Middle frontal gyrus (tissue), 1 donor: ENCODE data around the gene OR10G6.
"Not testable (repeated sequence)": the region's sequence is repeated elsewhere in the genome, so short reads cannot be mapped to it uniquely, and the experiment has no call there.

Experiments used
- DNase-seq: peaks from one replicate; pipeline ENCODE4 v3.0.0-alpha.2; 2015; ENCODE audit warnings: low spot score; ENCODE audit errors: extremely low spot score

Gene OR10G6, protein sequence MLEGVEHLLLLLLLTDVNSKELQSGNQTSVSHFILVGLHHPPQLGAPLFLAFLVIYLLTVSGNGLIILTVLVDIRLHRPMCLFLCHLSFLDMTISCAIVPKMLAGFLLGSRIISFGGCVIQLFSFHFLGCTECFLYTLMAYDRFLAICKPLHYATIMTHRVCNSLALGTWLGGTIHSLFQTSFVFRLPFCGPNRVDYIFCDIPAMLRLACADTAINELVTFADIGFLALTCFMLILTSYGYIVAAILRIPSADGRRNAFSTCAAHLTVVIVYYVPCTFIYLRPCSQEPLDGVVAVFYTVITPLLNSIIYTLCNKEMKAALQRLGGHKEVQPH

DNA sequence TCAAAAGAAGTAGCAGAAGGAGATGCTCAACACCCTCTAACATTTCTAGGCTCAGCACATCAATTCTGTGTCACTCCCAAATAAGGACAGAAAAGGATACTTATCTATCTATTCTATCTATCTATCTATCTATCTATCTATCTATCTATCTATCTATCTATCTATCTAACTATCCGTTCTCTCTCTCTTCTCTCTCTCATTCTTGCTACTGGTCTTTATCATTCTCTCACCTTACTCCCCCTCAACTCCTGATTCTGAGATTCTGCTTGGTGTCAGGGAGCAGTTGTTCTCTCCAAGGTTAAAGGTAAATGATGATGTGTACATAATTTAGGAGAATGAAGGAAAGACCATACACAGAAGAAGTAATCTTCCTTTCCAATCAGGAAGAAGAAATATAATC, at the start of gene OR10G6:
OR10G6 (minus strand) TSS at position 43 of the 400 bp plus-strand sequence; CDS start at position 43, 0 bp downstream.
- no peak for DNase-seq

DNA sequence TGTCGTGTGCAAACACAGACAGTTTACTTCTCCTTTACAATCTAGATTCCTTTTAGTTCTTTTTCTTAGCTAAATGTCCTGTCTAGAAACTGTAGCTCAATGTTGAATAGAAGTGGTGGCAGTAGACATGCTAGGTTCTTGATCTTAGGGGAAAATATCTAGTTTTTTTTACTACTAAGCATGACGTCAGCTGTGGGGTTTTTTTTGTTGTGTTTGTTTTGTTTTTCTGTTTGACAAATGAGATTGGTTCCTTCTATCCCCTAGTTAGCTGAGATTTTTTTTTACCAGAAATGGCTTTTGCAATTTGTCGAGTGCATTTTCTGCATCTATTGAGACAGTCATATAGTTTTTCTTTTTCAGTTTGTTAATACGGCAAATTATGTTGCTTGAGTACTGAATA, 48.5 kb upstream of the OR10G6 start:
- no peak for DNase-seq

DNA sequence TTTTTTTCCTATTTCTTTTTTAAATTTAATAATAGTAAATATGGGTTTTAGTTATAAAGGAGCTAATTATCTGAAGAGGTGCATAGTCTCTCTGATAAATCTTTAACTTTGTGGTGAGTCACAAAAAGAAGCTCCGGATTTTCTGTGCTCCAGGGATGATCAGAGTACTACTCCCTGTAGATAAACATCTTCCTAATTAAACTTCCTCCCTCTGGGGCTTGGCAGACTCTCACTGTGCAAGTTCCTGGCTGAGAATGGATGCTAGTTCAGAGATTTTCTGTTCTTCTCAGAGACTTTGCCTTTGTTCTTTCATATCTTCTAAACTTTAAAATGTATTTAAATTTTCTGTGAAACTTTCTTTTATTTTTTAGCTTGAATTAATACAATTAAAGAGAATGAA, 46.3 kb upstream of the OR10G6 start, which contains the start of gene OR10G7:
OR10G7 (minus strand) TSS at position 72 of the 400 bp plus-strand sequence. CDS start 2,324 bp downstream, outside the sequence.
- no peak for DNase-seq

DNA sequence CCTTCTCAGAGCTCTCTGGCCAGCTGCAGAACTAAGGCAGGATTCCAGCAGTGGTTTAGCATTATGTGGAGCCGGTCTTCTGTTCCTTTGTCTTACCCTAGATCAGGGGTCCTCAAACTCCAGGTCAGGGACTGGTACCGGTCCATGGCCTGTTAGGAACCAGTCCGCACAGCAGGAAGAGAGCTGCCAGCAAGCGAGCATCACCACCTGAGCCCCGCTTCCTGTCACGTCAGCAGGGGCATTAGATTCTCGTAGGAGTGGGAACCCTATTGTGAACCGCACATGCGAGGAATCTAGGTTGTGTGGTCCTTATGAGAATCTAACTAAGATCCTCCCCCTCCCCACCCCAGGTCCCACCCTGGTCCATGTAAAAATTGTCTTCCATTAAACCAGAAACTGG, 44.6 kb upstream of the OR10G6 start:
- no peak for DNase-seq

DNA sequence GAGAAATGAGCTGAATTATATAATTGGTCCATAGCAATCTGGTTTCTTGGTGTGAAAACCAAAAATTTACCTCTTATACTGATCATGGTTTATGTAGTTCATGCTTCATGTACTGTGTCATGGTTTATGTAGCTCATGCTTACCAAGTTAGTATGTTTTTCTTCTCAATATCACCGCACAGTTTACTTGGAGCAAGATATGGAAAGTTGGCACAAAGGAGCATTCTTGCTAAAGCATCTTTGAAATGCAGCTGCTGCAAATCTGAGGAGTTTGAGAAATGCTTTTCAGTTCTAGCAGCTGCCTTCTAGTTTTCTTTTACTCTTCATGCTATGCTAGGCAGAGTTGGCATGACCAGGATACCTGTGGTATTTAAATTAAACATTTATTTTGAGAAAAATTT, 41.7 kb upstream of the OR10G6 start:
- DNase-seq, result no peak

DNA sequence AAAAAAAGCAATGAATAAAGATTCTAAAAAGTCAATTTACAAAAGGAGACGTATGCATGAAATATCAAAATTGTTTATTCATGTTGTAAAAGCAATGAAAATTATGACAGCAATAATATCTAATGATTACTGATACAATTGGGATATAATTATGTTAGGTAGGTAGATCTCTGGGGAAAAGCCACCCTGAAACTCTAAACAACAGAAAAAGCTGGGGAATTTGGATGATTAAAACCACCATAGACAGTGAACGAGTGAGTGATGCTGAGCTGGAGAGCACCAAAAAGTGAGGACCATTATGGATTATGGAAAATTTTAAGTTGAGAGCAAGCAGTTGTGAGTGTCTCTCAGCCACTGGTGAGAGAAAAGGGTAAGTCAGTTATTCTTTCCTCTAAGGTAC, 31.5 kb upstream of the OR10G6 start, which contains the start of gene OR10G8:
OR10G8 (plus strand) TSS at position 301 of the 400 bp plus-strand sequence. CDS start 2,825 bp downstream, outside the sequence.
- no peak for DNase-seq

DNA sequence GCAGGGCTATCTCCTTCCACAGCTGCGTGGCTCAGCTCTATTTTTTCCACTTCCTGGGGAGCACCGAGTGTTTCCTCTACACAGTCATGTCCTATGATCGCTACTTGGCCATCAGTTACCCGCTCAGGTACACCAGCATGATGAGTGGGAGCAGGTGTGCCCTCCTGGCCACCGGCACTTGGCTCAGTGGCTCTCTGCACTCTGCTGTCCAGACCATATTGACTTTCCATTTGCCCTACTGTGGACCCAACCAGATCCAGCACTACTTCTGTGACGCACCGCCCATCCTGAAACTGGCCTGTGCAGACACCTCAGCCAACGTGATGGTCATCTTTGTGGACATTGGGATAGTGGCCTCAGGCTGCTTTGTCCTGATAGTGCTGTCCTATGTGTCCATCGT, 20.9 kb upstream of the OR10G6 start:
- DNase-seq, result not testable (repeated sequence)

DNA sequence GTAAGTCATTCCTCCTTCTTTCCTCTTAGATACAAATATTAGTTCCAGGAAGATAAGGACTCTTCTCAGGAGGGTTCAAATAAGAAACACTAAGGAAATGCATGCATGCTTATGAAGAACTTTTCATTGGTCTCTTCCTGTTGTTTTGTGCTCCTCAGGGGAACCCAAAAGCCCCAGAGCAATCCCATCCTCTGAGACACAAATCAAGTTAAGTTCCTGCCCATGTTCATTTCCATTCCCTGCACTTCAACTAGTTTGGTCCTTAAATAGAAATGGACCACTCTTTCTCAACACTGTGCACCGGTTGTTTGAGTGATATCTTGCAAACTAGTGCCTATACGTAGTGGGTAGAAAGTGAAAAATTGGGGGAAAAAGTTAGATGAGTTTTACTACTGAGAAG, 17.7 kb upstream of the OR10G6 start, which contains the start of gene OR10G4:
OR10G4 (plus strand) TSS at position 301 of the 400 bp plus-strand sequence. CDS start 2,578 bp downstream, outside the sequence.
- no peak for DNase-seq

DNA sequence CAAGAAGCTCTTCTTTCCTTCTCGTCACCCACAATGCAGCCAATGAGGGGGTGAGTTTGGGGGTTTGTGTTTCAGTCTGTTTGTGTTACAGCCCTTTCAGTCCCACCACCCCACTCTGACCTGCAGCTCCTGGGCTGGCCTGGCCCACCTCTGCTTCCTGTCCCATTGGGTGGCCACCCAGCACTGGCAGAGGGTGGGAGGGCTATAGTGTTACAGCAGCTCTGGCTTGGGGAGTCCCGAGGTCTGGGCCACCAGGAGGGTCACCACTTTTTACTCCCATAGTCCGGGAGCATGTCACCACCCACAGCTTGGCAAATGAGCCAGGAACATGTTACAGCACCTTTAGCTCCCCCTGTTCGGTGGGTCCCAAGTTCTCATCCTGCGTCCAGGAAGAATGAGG, 15.7 kb downstream of the OR10G6 start:
- no peak for DNase-seq

DNA sequence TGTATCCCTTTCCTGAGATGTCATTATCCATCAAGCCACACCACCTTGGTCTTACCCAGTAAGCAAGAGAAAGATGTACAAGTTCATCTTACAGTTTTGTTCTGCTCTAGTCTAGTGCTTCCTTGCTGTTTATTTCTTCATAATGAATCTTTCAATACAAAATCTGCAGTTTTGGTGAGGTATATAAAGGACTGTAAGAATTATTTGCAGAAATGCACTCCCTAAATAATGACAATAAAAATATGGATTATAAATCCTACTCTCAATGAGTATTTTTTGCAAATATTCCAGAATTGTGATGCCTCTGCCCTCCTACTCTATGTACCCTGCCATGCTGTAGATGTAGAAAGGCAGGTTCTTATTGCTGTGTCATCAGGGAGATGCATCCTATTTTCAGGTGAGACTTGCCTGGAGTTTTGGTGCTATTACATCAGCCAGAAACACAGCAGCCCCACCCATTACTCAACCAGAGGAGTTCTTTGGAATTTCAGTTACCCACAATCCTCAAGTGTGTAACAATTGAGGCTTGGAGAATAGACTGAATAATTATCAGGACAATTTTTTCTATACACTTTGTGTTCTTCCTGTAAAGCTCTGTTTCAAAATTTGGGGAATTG, 17.1 kb downstream of the OR10G6 start, which contains the start of gene OR10S1:
OR10S1 (minus strand) TSS at position 51 of the 617 bp plus-strand sequence. CDS start 117 bp downstream, outside the sequence.
- DNase-seq, result no peak

DNA sequence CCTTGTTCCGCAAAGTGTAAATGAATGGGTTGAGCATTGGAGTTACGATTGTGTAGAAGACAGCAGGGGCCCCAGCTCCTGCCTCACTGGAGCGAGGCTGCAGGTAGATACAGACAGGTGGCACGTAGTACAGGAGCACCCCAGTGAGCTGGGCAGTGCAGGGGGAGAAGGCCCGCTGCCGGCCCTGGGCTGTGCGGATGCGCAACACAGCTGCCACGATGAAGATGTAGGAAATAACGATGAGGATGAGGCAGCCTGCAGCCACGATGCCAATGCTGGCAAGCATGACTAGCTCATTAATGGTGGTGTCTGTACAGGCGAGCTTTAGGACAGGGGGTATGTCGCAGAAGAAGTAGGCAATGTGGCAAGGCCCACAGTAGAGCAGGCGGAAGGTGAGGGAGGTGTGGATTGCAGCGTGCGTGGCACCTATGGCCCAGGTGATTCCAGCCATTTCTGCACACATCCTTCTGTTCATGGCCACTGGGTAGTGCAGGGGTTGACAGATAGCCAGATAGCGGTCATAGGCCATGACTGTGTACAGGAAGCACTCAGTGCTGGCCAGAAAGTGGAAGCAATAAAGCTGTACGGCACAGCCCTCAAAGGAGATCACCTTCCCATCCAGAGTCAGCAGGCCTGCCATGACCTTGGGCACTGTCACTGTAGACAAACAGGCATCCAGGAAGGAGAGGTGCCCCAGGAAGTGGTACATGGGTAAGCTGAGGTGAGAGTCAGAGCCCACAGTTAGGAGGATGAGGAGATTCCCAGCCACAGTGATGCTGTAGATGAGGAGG, 18.0 kb downstream of the OR10G6 start:
- DNase-seq, result no peak

DNA sequence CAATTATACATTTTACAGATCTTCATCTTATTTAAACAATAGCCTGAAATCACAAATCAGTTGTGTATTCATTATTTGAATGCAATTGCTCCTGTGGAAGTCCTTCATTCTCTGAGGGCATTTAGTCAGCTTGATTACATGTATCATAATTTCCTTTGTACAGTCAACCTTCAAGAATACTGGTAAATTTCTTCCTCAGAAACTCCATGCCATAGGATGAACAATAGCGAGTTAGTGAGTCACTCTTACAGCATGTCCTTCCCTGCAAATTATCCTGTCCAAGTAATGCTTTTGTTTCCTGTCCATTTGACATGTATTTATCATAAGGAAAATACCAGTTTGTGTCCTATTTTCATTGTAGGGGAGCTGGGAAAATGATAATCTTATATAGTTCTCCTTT, 21.1 kb downstream of the OR10G6 start:
- no peak for DNase-seq

DNA sequence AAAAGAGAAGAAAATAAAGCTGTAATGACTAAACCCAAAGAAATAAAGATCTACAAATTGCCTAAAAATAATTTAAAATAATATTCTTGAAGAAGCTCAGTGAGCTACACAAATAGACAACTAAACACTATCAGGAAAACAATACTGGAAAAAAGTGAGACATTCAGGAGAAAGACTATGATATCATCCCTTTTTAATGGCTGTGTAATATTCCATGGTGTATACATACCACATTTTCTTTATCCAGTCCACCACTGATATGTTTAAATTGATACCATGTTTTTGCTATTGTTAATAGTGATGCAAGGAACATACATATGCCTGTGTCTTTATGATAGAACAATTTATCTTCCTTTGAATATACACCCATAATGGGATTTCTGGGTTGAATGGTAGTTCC, 38.2 kb downstream of the OR10G6 start:
- DNase-seq, result no peak

DNA sequence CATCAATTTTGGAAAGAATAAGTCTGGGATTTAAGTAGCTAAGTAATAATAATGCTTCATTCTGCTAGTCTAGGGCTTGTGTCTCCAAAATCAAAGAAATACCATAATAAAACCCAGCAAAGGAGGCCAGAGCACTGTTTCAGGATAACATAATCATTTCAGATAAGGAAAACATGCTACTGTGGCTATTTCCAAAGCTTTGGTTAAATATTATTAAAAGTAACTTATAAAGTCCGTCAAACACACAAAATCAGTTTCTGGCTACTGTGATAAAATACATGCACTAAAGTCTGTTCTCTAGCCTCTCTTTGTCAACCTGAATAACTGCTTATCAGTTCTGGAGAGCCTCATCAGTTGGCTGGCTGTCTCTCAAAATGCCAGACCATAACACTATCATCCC, 49.8 kb downstream of the OR10G6 start:
- no peak for DNase-seq
